GM12801 (cell line): ENCODE measurements around the gene CACHD1.

Source experiments
- TF ChIP-seq, protein P1 (sequence below): IDR thresholded peaks from one replicate; pipeline ENCODE4 v1.5.1; 2011; ENCODE audit warnings: control low read depth; ENCODE audit not compliant: insufficient read length; ENCODE audit errors: extremely low read depth

The CACHD1 gene

GRCh38 chr1:64692911-64693310 is 223.0 kb downstream of the CACHD1 start:
- TF ChIP-seq, protein P1, sequence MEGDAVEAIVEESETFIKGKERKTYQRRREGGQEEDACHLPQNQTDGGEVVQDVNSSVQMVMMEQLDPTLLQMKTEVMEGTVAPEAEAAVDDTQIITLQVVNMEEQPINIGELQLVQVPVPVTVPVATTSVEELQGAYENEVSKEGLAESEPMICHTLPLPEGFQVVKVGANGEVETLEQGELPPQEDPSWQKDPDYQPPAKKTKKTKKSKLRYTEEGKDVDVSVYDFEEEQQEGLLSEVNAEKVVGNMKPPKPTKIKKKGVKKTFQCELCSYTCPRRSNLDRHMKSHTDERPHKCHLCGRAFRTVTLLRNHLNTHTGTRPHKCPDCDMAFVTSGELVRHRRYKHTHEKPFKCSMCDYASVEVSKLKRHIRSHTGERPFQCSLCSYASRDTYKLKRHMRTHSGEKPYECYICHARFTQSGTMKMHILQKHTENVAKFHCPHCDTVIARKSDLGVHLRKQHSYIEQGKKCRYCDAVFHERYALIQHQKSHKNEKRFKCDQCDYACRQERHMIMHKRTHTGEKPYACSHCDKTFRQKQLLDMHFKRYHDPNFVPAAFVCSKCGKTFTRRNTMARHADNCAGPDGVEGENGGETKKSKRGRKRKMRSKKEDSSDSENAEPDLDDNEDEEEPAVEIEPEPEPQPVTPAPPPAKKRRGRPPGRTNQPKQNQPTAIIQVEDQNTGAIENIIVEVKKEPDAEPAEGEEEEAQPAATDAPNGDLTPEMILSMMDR = no peak

DNA sequence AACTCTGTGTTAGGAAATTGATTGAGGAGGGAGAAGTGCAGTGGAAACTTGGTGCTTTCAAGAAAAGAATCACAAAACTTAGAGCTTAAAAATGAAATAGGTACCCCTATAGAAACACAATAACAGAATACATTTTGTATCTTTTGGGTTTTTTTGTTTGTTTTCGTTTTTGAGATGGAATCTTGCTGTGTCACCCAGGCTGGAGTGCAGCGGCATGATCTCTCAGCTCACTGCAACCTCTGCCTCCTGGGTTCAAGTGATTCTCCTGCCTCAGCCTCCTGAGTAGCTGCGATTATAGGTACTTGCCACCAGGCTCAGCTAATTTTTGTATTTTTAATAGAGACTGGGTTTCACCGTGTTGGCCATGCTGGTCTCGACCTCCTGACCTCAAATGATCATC is 223.5 kb downstream of the CACHD1 start:
- TF ChIP-seq, protein P1 = no peak

DNA sequence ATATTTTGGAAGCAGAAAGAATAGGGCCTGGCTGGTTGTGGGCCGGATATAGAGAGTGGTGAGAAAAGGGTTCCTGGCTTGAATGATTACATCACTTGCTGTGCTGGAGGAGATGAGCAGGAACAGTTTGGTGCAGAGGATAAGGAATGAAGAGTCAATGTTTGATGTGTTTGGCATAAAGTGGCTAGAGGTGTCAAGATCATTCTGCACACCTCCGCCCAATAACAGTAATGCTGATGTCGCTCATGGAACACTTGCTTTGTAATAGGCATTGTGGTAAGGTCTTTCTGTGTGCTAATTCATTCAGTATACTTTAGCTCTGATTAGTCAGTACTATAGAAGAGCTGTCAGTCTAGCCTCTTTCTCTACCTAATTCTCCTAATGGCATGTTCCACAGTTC is 226.9 kb downstream of the CACHD1 start:
- TF ChIP-seq, protein P1 = no peak

GRCh38 chr1:64699327-64699726 is 229.4 kb downstream of the CACHD1 start:
- TF ChIP-seq, protein P1 = no peak

- TF ChIP-seq, protein P1 = no peak
Observed at GRCh38 chr1:64701071-64701470, 231.1 kb downstream of the CACHD1 start.

DNA sequence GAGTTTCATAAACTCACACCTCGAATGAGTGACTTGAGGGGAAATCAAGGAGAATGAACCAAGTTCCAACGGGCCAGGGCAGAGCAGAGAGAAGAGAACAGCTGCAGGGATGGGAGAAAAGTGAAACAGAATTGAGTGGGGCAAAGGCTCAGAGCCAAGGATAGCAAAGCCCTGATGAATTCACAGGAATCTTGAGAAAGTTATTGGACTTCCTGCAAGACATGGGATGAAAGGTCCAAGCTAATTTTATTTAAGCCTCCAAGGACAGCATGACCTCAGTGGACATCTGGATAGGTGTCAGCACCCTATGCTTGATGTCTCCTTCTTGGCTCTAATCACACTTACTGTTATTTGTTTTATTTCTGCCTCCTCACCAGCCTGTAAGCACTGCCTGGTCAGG is 232.0 kb downstream of the CACHD1 start:
- TF ChIP-seq, protein P1 = no peak

DNA sequence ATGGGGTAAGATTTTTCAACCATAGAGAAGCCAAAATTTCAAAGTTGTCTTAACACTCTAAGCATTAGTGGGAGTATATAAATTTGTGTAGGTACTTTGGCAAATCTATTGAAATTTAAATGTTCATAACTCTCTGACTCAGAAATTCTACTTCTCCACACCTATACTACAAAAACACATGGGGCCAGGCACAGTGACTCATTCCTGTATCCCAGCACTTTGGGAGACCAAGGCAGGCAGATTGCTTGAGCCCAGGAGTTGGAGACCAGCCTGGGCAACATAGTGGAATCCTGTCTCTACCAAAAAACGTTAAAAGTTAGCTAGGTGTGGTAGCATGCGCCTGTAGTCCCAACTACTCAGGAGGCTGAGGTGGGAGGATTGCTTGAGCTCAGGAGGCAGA is 233.7 kb downstream of the CACHD1 start:
- TF ChIP-seq, protein P1 = no peak

DNA sequence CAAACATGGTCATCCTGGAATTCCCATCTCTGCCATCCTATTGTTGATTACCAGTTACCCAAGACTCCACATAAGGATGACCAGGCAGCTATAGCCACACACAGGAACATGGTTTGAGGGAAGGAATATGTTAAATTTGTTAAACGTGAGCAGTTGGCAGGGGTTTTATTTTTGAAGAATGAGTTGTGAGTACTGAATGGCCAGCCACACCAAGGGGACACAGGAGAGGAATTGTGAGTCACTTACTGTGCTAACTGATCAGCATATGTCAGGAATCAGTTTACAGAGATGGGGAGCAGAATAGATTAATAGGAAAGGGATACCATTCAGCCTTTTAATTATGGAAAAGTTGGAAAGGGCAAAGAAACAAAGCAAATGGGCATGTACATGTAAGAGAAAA is 235.7 kb downstream of the CACHD1 start:
- TF ChIP-seq, protein P1 = no peak
